Progenitor cell of endocrine pancreas (in vitro differentiated cells): ENCODE measurements around the gene ARHGEF28. TPM values are rescaled to one million over a fixed set of nuclear protein-coding genes. Genes with fewer than 3 reads are reported as not detected.

Experiments
- DNase-seq: peaks from one replicate; pipeline ENCODE4 v3.0.0; 2021; ENCODE audit warnings: low spot score; ENCODE audit not compliant: unreplicated experiment
- H3K27ac Mint-ChIP-seq: 2 replicates; pipeline ENCODE4 v1.8.0; 2021; ENCODE audit warnings: mild to moderate bottlenecking, moderate library complexity, mixed read lengths
- H3K27me3 Mint-ChIP-seq: 2 replicates; pipeline ENCODE4 v1.8.0; 2021; ENCODE audit warnings: mixed read lengths
- H3K36me3 Mint-ChIP-seq: 2 replicates; pipeline ENCODE4 v1.8.0; 2022; ENCODE audit warnings: mixed read lengths; ENCODE audit not compliant: insufficient read depth
- H3K4me1 Mint-ChIP-seq: 2 replicates; pipeline ENCODE4 v1.8.0; 2021; ENCODE audit warnings: low read depth, mixed read lengths
- H3K4me3 Mint-ChIP-seq: 2 replicates; pipeline ENCODE4 v1.8.0; 2021; ENCODE audit warnings: low read depth, mild to moderate bottlenecking, moderate library complexity, mixed read lengths
- H3K9me3 Mint-ChIP-seq: 2 replicates; pipeline ENCODE4 v1.8.0; 2021; ENCODE audit warnings: low read depth, mixed read lengths
- CTCF ChIP-seq: fragments of 200-600 bp; sonication (generic); IDR thresholded peaks from one replicate; pipeline ENCODE4 v1.5.0; 2021; ENCODE audit warnings: antibody characterized with exemption, mild to moderate bottlenecking; ENCODE audit not compliant: unreplicated experiment
- total RNA-seq: library from RNA; stranded (reverse); gene quantifications from 2 replicates; pipeline ENCODE4 v1.2.1, GENCODE V29; 2021

The ARHGEF28 gene
- total RNA-seq, 1 donor from 2014 or later = 15.0 TPM

DNA sequence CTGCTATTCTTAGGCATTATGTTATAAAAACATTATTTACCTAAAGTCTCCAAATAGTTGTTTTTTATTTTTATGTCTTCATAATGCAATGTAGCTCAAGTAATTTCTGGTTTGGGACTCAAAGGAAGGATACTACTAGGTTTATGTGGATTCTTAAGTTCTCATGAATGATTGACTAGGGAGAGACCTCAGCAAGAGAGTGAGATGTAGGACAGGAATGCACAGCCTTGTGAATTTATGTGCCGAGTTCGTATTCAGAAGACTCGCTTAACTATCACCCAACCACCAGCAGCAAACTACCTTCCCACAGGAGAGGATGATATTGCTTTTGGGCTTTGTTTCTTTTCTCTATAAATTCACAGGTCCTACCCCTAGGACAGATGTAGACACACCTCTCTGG is 282.9 kb downstream of the ARHGEF28 start:
- no peaks in the 10 kb centered on the region for H3K4me1 Mint-ChIP-seq
- no peak for DNase-seq
- H3K9me3 Mint-ChIP-seq = peaks cover 6% of the 10 kb centered on the region
- H3K4me3 Mint-ChIP-seq = no peak overlapping the region
- peaks cover 15% of the 10 kb centered on the region for H3K36me3 Mint-ChIP-seq
- TF ChIP-seq CTCF = no peak
- H3K27ac Mint-ChIP-seq = no peak overlapping the region
- H3K27me3 Mint-ChIP-seq = no peaks in the 10 kb centered on the region

GRCh38 chr5:73909474-73909873 is 283.5 kb downstream of the ARHGEF28 start:
- H3K27ac Mint-ChIP-seq = no peak overlapping the region
- H3K27me3 Mint-ChIP-seq = no peaks in the 10 kb centered on the region
- H3K4me3 Mint-ChIP-seq = no peak overlapping the region
- H3K36me3 Mint-ChIP-seq = peaks cover 15% of the 10 kb centered on the region
- DNase-seq = no peak
- H3K4me1 Mint-ChIP-seq = no peaks in the 10 kb centered on the region
- peaks cover 6% of the 10 kb centered on the region for H3K9me3 Mint-ChIP-seq
- no peak for TF ChIP-seq CTCF

DNA sequence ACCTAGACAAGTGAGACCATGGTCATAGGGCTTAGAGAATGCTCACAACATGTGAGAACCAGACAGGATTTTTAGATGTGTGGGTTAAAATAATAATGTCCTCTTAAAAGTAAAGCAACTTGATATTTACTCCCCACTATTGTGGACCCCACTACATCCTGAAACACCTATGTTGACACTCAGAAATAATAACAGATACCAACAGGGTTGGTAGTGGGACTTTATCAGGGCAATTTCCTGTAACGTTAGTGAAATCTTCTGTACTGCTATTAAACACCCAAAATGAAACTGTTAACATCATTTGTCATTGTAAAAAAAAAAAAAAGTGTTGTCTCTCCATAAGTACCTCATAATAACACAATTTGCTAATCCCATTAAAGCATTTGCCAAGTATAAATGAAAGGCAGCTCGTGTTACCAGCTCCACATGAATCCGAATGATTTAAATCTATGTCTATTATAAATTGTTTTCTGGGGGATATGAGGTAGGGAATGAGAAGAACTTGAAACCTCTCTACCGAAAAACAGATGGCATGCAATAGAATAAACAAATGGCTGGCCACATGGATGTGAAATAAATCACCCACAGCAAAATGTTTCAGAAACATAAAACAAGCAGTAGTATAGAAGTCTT is 285.9 kb downstream of the ARHGEF28 start:
- no peaks in the 10 kb centered on the region for H3K4me1 Mint-ChIP-seq
- no peak overlapping the region for H3K4me3 Mint-ChIP-seq
- no peak for DNase-seq
- H3K9me3 Mint-ChIP-seq = peaks cover 5% of the 10 kb centered on the region
- no peak for TF ChIP-seq CTCF
- no peak overlapping the region for H3K27ac Mint-ChIP-seq
- no peaks in the 10 kb centered on the region for H3K27me3 Mint-ChIP-seq
- H3K36me3 Mint-ChIP-seq = peaks cover 11% of the 10 kb centered on the region

DNA sequence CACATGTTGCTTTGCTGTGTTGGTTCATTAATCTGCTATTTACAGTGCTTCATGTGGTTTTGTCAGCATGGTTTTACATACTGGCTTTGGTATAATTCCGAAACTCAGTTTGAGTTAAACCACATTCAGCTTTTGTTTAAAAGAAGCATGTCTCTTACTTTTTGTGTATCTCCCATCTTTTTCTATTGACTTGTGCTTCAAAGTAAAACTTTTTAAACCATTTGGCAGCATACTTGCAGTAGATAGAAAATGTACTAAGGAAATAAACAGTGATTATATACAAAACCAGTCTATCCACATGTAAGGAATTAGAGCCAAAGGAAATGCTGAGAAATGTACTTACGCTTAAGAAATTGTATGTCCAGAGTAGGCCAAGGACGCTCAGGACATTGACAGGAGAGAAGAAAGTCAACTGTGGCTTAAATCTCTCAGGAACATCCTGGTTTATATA is 286.9 kb downstream of the ARHGEF28 start:
- H3K9me3 Mint-ChIP-seq = no peaks in the 10 kb centered on the region
- TF ChIP-seq CTCF = no peak
- no peaks in the 10 kb centered on the region for H3K27me3 Mint-ChIP-seq
- peaks cover 8% of the 10 kb centered on the region for H3K36me3 Mint-ChIP-seq
- H3K27ac Mint-ChIP-seq = no peak overlapping the region
- H3K4me1 Mint-ChIP-seq = no peaks in the 10 kb centered on the region
- DNase-seq = no peak
- no peak overlapping the region for H3K4me3 Mint-ChIP-seq

GRCh38 chr5:73913971-73914370 is 288.0 kb downstream of the ARHGEF28 start:
- no peaks in the 10 kb centered on the region for H3K4me1 Mint-ChIP-seq
- H3K9me3 Mint-ChIP-seq = no peaks in the 10 kb centered on the region
- no peak overlapping the region for H3K27ac Mint-ChIP-seq
- H3K4me3 Mint-ChIP-seq = no peak overlapping the region
- peaks cover 8% of the 10 kb centered on the region for H3K36me3 Mint-ChIP-seq
- no peak for DNase-seq
- H3K27me3 Mint-ChIP-seq = no peaks in the 10 kb centered on the region
- no peak for TF ChIP-seq CTCF
